Stimulated activated CD4-positive, alpha-beta T cell treated with anti-CD3 and anti-CD28 coated beads, Interleukin-12 subunit alpha, Interleukin-12 subunit beta, amount 100 ng/mL, for 24 hours (primary cell): ENCODE measurements around the gene COL26A1.
A peak's percentile ranks its signal among the peaks of the same experiment; 100 is the strongest.

Source experiments
- DNase-seq, 2 experiments: peaks; one replicate each; pipeline ENCODE4 v3.0.0-alpha.2; 2020; ENCODE audit warnings: low read depth in 2 of 2

Gene COL26A1

GRCh38 chr7:101534015-101534803 lies 171.5 kb downstream of the COL26A1 start:
- DNase-seq: no peak

GRCh38 chr7:101534873-101535272 lies 172.2 kb downstream of the COL26A1 start:
- no peak for DNase-seq

- DNase-seq: no peak
These were observed 172.7 kb downstream of the COL26A1 start for GRCh38 chr7:101535351-101535751.

- DNase-seq: no peak
These were observed 173.6 kb downstream of the COL26A1 start for GRCh38 chr7:101536232-101536631.

- no peak for DNase-seq
These were observed 174.0 kb downstream of the COL26A1 start for GRCh38 chr7:101536668-101537067.

GRCh38 chr7:101537205-101537604 lies 174.5 kb downstream of the COL26A1 start:
- no peak for DNase-seq

- no peak for DNase-seq
These were observed 175.4 kb downstream of the COL26A1 start for GRCh38 chr7:101537935-101538595.

- peak; percentile 16 to 45 for DNase-seq
These were observed 176.2 kb downstream of the COL26A1 start for GRCh38 chr7:101538596-101539459.

GRCh38 chr7:101539784-101540183 lies 177.1 kb downstream of the COL26A1 start:
- DNase-seq: no peak

GRCh38 chr7:101542527-101543241 lies 180.0 kb downstream of the COL26A1 start:
- DNase-seq: peak; percentile 51 to 81

GRCh38 chr7:101543242-101543766 lies 180.6 kb downstream of the COL26A1 start:
- DNase-seq: no peak

GRCh38 chr7:101543846-101544245 lies 181.2 kb downstream of the COL26A1 start:
- DNase-seq: no peak

GRCh38 chr7:101545441-101546190 lies 182.9 kb downstream of the COL26A1 start:
- no peak for DNase-seq

- no peak for DNase-seq
These were observed 183.7 kb downstream of the COL26A1 start for GRCh38 chr7:101546308-101546936.

- DNase-seq: no peak
These were observed 184.6 kb downstream of the COL26A1 start for GRCh38 chr7:101547022-101547915.

GRCh38 chr7:101547916-101548661 lies 185.4 kb downstream of the COL26A1 start:
- no peak for DNase-seq

GRCh38 chr7:101549734-101550133 lies 187.1 kb downstream of the COL26A1 start:
- no peak for DNase-seq
